HepG2 (cell line): ENCODE measurements around the gene NDUFS2. TPM values are rescaled to one million over a fixed set of nuclear protein-coding genes. Genes with fewer than 3 reads are reported as not detected.

Source experiments
- ARNTL ChIP-seq: sonication (generic); formaldehyde crosslinking; IDR thresholded peaks from 2 replicates; pipeline ENCODE4 v1.4.0; 2020; ENCODE audit warnings: mild to moderate bottlenecking, missing genetic modification reagents
- CHD4 ChIP-seq: fragments of 200-600 bp; sonication (generic); IDR thresholded peaks from 2 replicates; pipeline ENCODE4 v1.7.0; 2017; ENCODE audit warnings: mild to moderate bottlenecking, low read length, borderline replicate concordance
- JUN ChIP-seq: sonication (generic); formaldehyde crosslinking; IDR thresholded peaks from 2 replicates; pipeline ENCODE4 v1.4.0; 2020; ENCODE audit warnings: mild to moderate bottlenecking, missing genetic modification reagents
- MEF2D ChIP-seq: sonication (generic); formaldehyde crosslinking; IDR thresholded peaks from 2 replicates; pipeline ENCODE4 v1.5.1; 2020; ENCODE audit warnings: mild to moderate bottlenecking, missing genetic modification reagents
- NFE2 ChIP-seq: sonication (generic); formaldehyde crosslinking; IDR thresholded peaks from 2 replicates; pipeline ENCODE4 v1.4.0; 2020; ENCODE audit warnings: missing genetic modification reagents
- RORA ChIP-seq: sonication (generic); formaldehyde crosslinking; IDR thresholded peaks from 2 replicates; pipeline ENCODE4 v1.5.0; 2020; ENCODE audit warnings: mild to moderate bottlenecking, missing genetic modification reagents, moderate library complexity
- SATB2 ChIP-seq: sonication (generic); formaldehyde crosslinking; IDR thresholded peaks from 2 replicates; pipeline ENCODE4 v1.5.0; 2020; ENCODE audit warnings: missing genetic modification reagents
- SOX13 ChIP-seq, 3 experiments: fragments of 450-650 bp in 1 of 3; sonication (generic) in 1 of 3; formaldehyde crosslinking in 1 of 3; IDR thresholded peaks in 2 of 3; conservative IDR thresholded peaks in 1 of 3; 2 replicates each; pipeline versions ENCODE4 v1.5.0 to v1.6.1; 2016 to 2020; ENCODE audit warnings: antibody characterized with exemption in 1 of 3, mild to moderate bottlenecking in 1 of 3, missing compliant biosample characterization in 1 of 3, missing genetic modification reagents in 1 of 3, moderate library complexity in 1 of 3
- ZBTB7B ChIP-seq: sonication (generic); formaldehyde crosslinking; IDR thresholded peaks from 2 replicates; pipeline ENCODE4 v1.4.0; 2020; ENCODE audit warnings: missing genetic modification reagents
- ZC3H4 ChIP-seq: sonication (generic); formaldehyde crosslinking; IDR thresholded peaks from 2 replicates; pipeline ENCODE4 v1.4.0; 2020; ENCODE audit warnings: missing genetic modification reagents, borderline replicate concordance
- ZNF337 ChIP-seq: sonication (generic); formaldehyde crosslinking; IDR thresholded peaks from 2 replicates; pipeline ENCODE4 v1.5.1; 2020; ENCODE audit warnings: missing genetic modification reagents, low read depth, mild to moderate bottlenecking, borderline replicate concordance
- ZNF350 ChIP-seq: sonication (generic); formaldehyde crosslinking; IDR thresholded peaks from 2 replicates; pipeline ENCODE4 v1.4.0; 2020; ENCODE audit warnings: mild to moderate bottlenecking, low read depth, missing genetic modification reagents, borderline replicate concordance
- ZNF44 ChIP-seq: sonication (generic); formaldehyde crosslinking; IDR thresholded peaks from 2 replicates; pipeline ENCODE4 v1.5.1; 2020; ENCODE audit warnings: mild to moderate bottlenecking, missing genetic modification reagents
- polyA plus RNA-seq, 8 experiments: library from polyadenylated mRNA; depleted of rRNA in 3 of 8; stranded (reverse) in 7 of 8; unstranded in 1 of 8; fragments of >200 nt; fragmentation: Illumina TruSeq in 4 of 8; extraction: Trizol in 4 of 8; gene quantifications; 2 replicates each; pipeline versions ENCODE4 v1.2.1 to v1.2.3, GENCODE V29; 2011 to 2016; ENCODE audit warnings: low read depth in 4 of 8, missing spikeins in 1 of 8, mixed read lengths in 1 of 8; ENCODE audit not compliant: insufficient read depth in 1 of 8
- total RNA-seq, 5 experiments: library from RNA; depleted of rRNA; stranded (reverse); fragments of >200 nt; fragmentation: Illumina TruSeq; extraction: Trizol; gene quantifications; 2 replicates each; pipeline ENCODE4 v1.2.3, GENCODE V29; 2016; ENCODE audit warnings: low read depth in 1 of 5
- TF ChIP-seq, protein P1 (sequence below): sonication (generic); formaldehyde crosslinking; IDR thresholded peaks from 2 replicates; pipeline ENCODE4 v1.5.0; 2020; ENCODE audit warnings: mild to moderate bottlenecking, low read depth, missing genetic modification reagents, borderline replicate concordance
- TF ChIP-seq, protein P2 (sequence below): sonication (generic); formaldehyde crosslinking; IDR thresholded peaks from 2 replicates; pipeline ENCODE4 v1.4.0; 2020; ENCODE audit warnings: mild to moderate bottlenecking, missing genetic modification reagents
- TF ChIP-seq, protein P3 (sequence below): sonication (generic); formaldehyde crosslinking; IDR thresholded peaks from 2 replicates; pipeline ENCODE4 v1.5.0; 2020; ENCODE audit warnings: mild to moderate bottlenecking, missing genetic modification reagents
- TF ChIP-seq, protein P4 (sequence below): sonication (generic); formaldehyde crosslinking; IDR thresholded peaks from 2 replicates; pipeline ENCODE4 v1.8.1; 2023; ENCODE audit warnings: mild to moderate bottlenecking, missing genetic modification reagents
- TF ChIP-seq, protein P5 (sequence below): sonication (generic); formaldehyde crosslinking; IDR thresholded peaks from 2 replicates; pipeline ENCODE4 v1.5.1; 2020; ENCODE audit warnings: missing genetic modification reagents, mild to moderate bottlenecking, borderline replicate concordance
- TF ChIP-seq, protein P6 (sequence below): fragments of 450-650 bp; IDR thresholded peaks from 2 replicates; pipeline ENCODE4 v1.6.1; 2017; ENCODE audit warnings: mild to moderate bottlenecking

The NDUFS2 gene
- total and polyA plus RNA-seq, 2 of the 13 experiments (the other 11 are each of a cell fraction or from before 2014, with no cell fraction given) = 89.9 to 118 TPM

DNA sequence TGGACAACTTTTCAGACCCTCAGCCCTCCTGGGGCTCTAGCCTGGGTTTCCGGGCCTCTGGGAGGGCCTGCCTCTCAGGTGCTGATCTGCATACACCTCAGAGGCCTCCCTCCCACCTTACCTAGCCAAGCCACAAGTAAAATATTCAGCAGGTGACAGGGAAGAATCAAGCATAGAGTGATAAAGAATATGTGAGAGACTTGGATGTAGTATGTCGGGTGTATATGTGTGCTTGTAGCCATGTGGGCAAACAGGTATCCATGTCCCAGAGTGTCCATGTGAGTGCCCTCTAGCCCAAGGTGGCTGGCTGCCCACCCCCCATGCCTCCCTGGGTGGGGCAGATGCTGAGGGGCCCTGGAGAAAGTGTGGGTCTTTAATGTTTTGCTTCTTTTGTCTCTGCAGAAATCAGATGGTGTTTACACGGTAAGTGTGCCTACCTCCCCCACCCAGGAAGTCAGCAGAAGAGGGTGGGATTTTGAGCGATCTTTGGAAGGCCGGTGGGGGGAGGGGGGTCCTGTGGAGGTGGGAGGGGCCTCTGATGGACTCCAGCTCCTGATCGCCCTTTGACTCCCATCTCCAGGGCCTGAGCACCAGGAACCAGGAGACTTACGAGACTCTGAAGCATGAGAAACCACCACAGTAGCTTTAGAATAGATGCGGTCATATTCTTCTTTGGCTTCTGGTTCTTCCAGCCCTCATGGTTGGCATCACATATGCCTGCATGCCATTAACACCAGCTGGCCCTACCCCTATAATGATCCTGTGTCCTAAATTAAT is 16.3 kb downstream of the NDUFS2 start (continued):
- TF ChIP-seq ZNF337 (CRISPR knock-in tag) = no peak
- TF ChIP-seq, protein P1, sequence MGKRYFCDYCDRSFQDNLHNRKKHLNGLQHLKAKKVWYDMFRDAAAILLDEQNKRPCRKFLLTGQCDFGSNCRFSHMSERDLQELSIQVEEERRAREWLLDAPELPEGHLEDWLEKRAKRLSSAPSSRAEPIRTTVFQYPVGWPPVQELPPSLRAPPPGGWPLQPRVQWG (CRISPR knock-in tag) = no peak
- TF ChIP-seq, protein P2, sequence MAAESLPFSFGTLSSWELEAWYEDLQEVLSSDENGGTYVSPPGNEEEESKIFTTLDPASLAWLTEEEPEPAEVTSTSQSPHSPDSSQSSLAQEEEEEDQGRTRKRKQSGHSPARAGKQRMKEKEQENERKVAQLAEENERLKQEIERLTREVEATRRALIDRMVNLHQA (CRISPR knock-in tag) = no peak
- TF ChIP-seq, protein P3, sequence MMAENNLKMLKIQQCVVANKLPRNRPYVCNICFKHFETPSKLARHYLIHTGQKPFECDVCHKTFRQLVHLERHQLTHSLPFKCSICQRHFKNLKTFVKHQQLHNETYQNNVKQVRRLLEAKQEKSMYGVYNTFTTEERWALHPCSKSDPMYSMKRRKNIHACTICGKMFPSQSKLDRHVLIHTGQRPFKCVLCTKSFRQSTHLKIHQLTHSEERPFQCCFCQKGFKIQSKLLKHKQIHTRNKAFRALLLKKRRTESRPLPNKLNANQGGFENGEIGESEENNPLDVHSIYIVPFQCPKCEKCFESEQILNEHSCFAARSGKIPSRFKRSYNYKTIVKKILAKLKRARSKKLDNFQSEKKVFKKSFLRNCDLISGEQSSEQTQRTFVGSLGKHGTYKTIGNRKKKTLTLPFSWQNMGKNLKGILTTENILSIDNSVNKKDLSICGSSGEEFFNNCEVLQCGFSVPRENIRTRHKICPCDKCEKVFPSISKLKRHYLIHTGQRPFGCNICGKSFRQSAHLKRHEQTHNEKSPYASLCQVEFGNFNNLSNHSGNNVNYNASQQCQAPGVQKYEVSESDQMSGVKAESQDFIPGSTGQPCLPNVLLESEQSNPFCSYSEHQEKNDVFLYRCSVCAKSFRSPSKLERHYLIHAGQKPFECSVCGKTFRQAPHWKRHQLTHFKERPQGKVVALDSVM (CRISPR knock-in tag) = no peak; the same call in 1 of the 2 replicates
- peak; percentile 74; the same call in 1 of the 2 replicates for TF ChIP-seq ZNF350
- TF ChIP-seq ZBTB7B = peak; percentile 90
- 0 out of 2 replicates have a peak, but pooled peaks have one; percentile 39 for TF ChIP-seq JUN (CRISPR knock-in tag)
- TF ChIP-seq CHD4 = no peak
- TF ChIP-seq, protein P4, sequence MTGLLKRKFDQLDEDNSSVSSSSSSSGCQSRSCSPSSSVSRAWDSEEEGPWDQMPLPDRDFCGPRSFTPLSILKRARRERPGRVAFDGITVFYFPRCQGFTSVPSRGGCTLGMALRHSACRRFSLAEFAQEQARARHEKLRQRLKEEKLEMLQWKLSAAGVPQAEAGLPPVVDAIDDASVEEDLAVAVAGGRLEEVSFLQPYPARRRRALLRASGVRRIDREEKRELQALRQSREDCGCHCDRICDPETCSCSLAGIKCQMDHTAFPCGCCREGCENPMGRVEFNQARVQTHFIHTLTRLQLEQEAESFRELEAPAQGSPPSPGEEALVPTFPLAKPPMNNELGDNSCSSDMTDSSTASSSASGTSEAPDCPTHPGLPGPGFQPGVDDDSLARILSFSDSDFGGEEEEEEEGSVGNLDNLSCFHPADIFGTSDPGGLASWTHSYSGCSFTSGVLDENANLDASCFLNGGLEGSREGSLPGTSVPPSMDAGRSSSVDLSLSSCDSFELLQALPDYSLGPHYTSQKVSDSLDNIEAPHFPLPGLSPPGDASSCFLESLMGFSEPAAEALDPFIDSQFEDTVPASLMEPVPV (CRISPR knock-in tag) = no peak
- TF ChIP-seq, protein P5, sequence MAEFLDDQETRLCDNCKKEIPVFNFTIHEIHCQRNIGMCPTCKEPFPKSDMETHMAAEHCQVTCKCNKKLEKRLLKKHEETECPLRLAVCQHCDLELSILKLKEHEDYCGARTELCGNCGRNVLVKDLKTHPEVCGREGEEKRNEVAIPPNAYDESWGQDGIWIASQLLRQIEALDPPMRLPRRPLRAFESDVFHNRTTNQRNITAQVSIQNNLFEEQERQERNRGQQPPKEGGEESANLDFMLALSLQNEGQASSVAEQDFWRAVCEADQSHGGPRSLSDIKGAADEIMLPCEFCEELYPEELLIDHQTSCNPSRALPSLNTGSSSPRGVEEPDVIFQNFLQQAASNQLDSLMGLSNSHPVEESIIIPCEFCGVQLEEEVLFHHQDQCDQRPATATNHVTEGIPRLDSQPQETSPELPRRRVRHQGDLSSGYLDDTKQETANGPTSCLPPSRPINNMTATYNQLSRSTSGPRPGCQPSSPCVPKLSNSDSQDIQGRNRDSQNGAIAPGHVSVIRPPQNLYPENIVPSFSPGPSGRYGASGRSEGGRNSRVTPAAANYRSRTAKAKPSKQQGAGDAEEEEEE = peak; percentile 36; the same call in 1 of the 2 replicates
- TF ChIP-seq ZC3H4 = peak; percentile 95
- TF ChIP-seq ZNF44 (CRISPR knock-in tag) = no peak
- TF ChIP-seq, protein P6, sequence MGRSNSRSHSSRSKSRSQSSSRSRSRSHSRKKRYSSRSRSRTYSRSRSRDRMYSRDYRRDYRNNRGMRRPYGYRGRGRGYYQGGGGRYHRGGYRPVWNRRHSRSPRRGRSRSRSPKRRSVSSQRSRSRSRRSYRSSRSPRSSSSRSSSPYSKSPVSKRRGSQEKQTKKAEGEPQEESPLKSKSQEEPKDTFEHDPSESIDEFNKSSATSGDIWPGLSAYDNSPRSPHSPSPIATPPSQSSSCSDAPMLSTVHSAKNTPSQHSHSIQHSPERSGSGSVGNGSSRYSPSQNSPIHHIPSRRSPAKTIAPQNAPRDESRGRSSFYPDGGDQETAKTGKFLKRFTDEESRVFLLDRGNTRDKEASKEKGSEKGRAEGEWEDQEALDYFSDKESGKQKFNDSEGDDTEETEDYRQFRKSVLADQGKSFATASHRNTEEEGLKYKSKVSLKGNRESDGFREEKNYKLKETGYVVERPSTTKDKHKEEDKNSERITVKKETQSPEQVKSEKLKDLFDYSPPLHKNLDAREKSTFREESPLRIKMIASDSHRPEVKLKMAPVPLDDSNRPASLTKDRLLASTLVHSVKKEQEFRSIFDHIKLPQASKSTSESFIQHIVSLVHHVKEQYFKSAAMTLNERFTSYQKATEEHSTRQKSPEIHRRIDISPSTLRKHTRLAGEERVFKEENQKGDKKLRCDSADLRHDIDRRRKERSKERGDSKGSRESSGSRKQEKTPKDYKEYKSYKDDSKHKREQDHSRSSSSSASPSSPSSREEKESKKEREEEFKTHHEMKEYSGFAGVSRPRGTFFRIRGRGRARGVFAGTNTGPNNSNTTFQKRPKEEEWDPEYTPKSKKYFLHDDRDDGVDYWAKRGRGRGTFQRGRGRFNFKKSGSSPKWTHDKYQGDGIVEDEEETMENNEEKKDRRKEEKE = no peak
- TF ChIP-seq RORA (CRISPR knock-in tag) = no peak
- TF ChIP-seq NFE2 (CRISPR knock-in tag) = no peak
- peak; percentile 82; the same call in 1 of the 2 replicates for TF ChIP-seq SOX13 (IDR thresholded peaks at IDR 0.05)
- peak in 1 of 2 experiments; percentile 93; a peak in 2 of 4 replicates for TF ChIP-seq SOX13 (CRISPR knock-in tag; conservative IDR thresholded peaks at IDR 0.05 in 1 of 2, IDR thresholded peaks at IDR 0.05 in 1 of 2)
- no peak for TF ChIP-seq SATB2 (CRISPR knock-in tag)
- TF ChIP-seq MEF2D (CRISPR knock-in tag) = no peak; the same call in 1 of the 2 replicates
- peak; percentile 75 for TF ChIP-seq ARNTL
